ENCODE data around the gene JAKMIP1. TPM values are rescaled to one million over a fixed set of nuclear protein-coding genes. Genes with fewer than 3 reads are reported as not detected.
A peak's percentile ranks its signal among the peaks of the same experiment; 100 is the strongest.
"Not testable (repeated sequence)": the region's sequence is repeated elsewhere in the genome, so short reads cannot be mapped to it uniquely, and the experiment has no call there.

JAKMIP1 gene
- polyA plus RNA-seq, 6 donors from 2014 or later, result not detected

DNA sequence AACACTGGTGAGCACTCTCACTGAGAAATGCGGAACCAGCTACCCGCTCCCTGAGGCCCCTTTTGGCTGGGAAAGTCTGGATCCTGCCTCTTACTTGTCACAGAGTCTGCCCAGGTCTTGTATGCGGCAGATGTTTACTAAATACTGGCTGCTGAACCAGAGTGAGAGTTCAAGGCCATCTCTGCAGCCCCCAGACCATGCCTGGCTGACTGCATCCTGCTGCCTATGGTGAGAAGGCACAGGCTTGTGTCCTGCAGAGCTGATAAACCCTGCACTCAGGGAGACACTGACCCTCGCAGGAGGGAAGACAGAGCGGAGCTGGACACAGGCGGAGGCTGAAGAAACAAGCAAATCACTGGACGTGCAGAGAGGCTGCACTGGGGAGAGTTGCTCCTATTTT, 46.5 kb downstream of the JAKMIP1 start:
- Mint-ChIP-seq H3K4me3 (no peak overlapping the region), H3K4me1 (no peaks in the 10 kb centered on the region), H3K9me3 (no peaks in the 10 kb centered on the region), H3K36me3 (no peaks in the 10 kb centered on the region), H3K27me3 (peaks cover 0 to 23% (median 18%) of the 10 kb centered on the region in 3 donors), H3K27ac (no peak overlapping the region)
- DNase-seq (no peak), ATAC-seq (ENCODE audit: low read depth in 2 of 2) (no peak)

DNA sequence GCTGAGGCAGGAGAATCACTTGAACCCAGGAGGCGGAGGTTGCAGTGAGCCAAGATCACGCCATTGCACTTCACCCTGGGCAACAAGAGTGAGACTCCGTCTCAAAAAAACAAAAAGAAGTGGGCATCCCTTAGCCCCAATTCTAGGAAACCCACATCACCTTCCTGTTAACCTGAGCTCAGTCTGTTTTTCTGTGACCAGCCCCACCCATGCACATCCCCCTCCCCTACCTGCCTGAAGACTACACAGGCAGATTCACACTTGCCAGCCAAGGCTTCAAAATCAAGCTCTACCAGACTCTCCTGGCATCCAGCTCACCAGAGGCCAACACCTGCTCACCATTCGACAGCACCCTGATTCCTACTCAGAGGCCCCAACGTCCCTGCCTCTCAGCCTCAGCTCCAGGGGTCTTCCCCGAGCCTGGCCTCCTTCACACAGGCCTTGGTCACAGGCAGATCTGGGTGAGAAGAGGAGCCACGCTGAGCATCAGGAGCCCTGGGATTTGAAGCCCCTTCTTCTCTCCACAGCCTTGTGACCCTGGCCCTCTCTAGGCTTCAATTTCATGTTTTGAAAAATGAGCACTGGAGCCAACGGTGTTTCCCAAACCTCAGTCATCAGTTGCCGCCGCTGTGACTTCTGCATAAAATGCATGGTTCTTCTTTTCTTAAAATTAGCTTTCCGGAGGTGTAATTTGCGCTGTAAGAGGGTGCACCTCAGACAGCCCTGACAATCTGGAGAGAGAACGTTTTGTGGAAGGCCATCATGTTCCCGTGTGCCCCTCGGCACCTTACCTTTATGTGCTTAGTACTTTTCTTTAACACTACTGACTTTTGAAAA, 47.3 kb downstream of the JAKMIP1 start:
- Mint-ChIP-seq H3K27me3 (peaks cover 0 to 23% (median 18%) of the 10 kb centered on the region in 3 donors), H3K9me3 (no peaks in the 10 kb centered on the region), H3K4me3 (no peak overlapping the region), H3K36me3 (no peaks in the 10 kb centered on the region), H3K4me1 (no peaks in the 10 kb centered on the region), H3K27ac (peak overlapping the region in 1 of 6 donors; percentile 76)
- ATAC-seq (ENCODE audit: low read depth in 2 of 2) (no peak), DNase-seq (no peak)

DNA sequence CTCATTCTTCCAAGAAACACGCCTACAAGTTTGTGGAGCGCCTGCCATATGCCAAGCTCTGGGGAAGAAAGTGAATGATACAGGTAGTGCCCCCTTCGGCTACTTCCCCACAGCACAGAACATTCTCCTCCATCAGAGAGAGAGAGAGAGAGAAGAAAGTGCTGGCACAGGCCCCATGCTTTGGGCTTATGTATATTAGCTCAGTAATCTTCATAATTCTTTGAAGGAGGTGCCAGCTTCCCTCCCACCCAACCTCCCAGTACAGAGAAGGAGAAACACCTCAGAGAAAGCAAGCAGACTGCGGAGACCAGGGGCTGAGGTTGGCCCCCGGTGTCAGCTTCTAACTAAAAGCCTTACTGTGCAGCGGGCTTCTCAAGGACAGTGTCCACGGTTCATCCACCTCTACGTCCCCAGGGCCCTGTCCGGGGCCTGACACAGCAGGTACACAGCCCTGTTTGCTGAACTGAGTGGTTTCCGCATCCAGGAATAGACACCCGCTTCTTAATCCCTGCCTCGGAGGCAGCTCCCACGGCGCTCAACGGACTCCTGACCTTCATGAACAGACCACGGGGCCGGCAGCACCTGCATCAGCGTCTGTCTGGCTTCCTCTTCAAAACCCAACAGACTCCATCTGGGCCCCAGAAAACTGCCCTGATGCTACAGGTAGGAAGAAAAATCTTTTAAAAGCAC, 50.2 kb downstream of the JAKMIP1 start:
- Mint-ChIP-seq H3K27me3 (peaks cover 8 to 29% (median 24%) of the 10 kb centered on the region in 3 donors), H3K4me3 (no peak overlapping the region), H3K9me3 (peaks cover 0 to 14% (median 2%) of the 10 kb centered on the region in 7 donors), H3K27ac (no peak overlapping the region), H3K36me3 (no peaks in the 10 kb centered on the region), H3K4me1 (no peaks in the 10 kb centered on the region)
- no peak for DNase-seq
- ATAC-seq (ENCODE audit: low read depth in 2 of 2), result no peak

- H3K4me3 Mint-ChIP-seq, result no peak overlapping the region
- DNase-seq, result no peak
These were observed 51.7 kb downstream of the JAKMIP1 start for GRCh38 chr4:6148506-6149205.

GRCh38 chr4:6147441-6147840, 52.9 kb downstream of the JAKMIP1 start:
- no peak overlapping the region for H3K4me3 Mint-ChIP-seq
- H3K36me3 Mint-ChIP-seq, result no peaks in the 10 kb centered on the region
- H3K9me3 Mint-ChIP-seq, result peaks cover 1 to 28% (median 7%) of the 10 kb centered on the region in 7 donors
- no peak overlapping the region for H3K27ac Mint-ChIP-seq
- ATAC-seq (ENCODE audit: low read depth in 2 of 2) (no peak), DNase-seq (no peak)
- no peaks in the 10 kb centered on the region for H3K4me1 Mint-ChIP-seq
- peaks cover 8 to 23% (median 22%) of the 10 kb centered on the region in 3 donors for H3K27me3 Mint-ChIP-seq

More at GRCh38 chr4:6148506-6149205, 51.7 kb downstream of the JAKMIP1 start:
- Mint-ChIP-seq H3K27ac (no peak overlapping the region), H3K4me1 (no peaks in the 10 kb centered on the region), H3K27me3 (peaks cover 8 to 23% (median 22%) of the 10 kb centered on the region in 3 donors), H3K36me3 (no peaks in the 10 kb centered on the region), H3K9me3 (peaks cover 1 to 28% (median 5%) of the 10 kb centered on the region in 7 donors)
- no peak for ATAC-seq (ENCODE audit: low read depth in 2 of 2)

DNA sequence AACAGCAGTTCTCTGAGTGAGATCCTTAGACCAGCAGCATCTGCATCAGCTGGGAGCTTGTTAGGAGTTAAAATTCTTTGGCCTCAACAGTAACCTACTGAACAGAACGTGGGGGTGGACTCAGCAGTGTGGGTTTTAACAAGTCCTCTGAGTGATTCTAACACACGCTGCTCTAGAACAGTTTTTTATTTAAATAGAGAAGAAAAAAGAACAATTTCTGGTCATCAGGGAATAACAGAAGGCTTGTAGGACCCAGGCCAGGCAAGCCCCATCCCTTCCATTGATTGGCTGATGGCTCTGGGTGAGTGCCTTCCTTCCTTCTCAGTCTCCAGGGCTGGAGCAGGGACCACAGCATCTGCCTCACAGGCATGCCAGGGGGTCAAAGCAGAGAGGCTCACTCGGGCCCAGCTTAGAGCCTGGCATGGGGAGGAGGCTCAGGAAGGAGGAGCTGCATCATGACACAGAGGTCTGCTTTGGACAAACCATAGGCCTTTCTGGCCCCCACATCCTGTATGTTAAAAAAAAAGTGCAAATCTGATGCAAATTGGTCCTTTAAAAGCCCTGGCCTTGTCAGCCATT, 56.7 kb downstream of the JAKMIP1 start:
- no peaks in the 10 kb centered on the region for H3K4me1 Mint-ChIP-seq
- peaks cover 1 to 28% (median 8%) of the 10 kb centered on the region in 7 donors for H3K9me3 Mint-ChIP-seq
- ATAC-seq (ENCODE audit: low read depth in 2 of 2) (no peak), DNase-seq (no peak)
- no peak overlapping the region for H3K4me3 Mint-ChIP-seq
- no peak overlapping the region for H3K27ac Mint-ChIP-seq
- H3K27me3 Mint-ChIP-seq, result peaks cover 8 to 11% (median 11%) of the 10 kb centered on the region in 3 donors
- H3K36me3 Mint-ChIP-seq, result no peaks in the 10 kb centered on the region

DNA sequence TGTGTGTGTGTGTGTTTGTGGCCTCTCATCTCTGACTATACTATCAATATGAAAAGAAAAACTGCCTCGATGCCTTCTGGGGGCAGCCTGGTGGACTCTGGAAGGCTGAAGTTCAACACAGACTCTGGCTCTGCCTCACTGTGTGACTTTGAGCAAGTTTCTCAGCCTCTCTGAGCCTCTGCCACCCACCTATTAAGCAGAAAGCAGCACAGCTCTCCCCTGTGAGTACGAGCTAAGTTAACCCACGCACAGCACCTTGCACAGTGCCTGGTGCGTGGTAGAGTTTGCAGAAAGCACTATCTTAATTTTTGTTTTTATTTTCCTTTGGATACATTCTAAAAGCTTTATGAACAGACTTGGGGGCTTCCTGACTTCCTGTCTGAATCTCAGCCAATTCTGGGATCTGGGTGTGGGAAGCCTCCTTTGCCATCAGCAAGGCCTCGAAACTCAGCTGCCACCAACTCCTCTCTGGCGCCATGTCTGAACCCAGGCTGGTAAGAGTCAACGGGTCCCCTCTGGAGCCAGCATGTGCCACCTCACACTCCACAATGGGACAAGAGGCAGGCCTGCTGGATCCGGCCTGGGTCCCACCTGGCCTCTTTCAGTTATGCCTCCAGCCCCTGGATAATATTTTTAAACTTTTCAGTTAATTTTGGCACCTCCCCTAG, 57.3 kb downstream of the JAKMIP1 start:
- DNase-seq (no peak), ATAC-seq (ENCODE audit: low read depth in 2 of 2) (no peak)
- H3K4me1 Mint-ChIP-seq, result no peaks in the 10 kb centered on the region
- no peak overlapping the region for H3K4me3 Mint-ChIP-seq
- H3K36me3 Mint-ChIP-seq, result no peaks in the 10 kb centered on the region
- peaks cover 8 to 11% (median 11%) of the 10 kb centered on the region in 3 donors for H3K27me3 Mint-ChIP-seq
- peaks cover 1 to 28% (median 8%) of the 10 kb centered on the region in 7 donors for H3K9me3 Mint-ChIP-seq
- H3K27ac Mint-ChIP-seq, result no peak overlapping the region

DNA sequence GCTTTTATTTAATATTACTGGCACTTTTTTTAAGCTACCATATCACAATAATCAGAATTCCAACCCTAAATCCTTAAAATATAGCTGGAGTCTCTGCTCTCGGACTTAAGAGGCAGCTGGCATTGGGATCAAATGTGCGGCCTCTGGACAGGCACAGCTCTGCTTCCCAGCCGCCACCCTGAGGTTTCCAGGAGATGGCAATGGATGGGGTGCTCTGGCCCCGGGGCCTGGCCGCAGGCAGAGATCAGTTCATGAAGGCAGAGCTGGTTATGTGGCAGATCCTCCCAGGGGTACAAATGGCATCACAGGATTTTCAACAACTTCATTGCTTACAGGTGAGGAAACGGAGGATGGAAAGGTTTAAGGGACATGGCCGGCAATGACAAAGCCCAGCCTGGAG, 57.8 kb downstream of the JAKMIP1 start:
- Mint-ChIP-seq H3K4me1 (no peaks in the 10 kb centered on the region), H3K36me3 (no peaks in the 10 kb centered on the region), H3K27ac (no peak overlapping the region), H3K27me3 (peaks cover 3 to 11% (median 7%) of the 10 kb centered on the region in 3 donors), H3K4me3 (no peak overlapping the region), H3K9me3 (peaks cover 0 to 24% (median 6%) of the 10 kb centered on the region in 7 donors)
- DNase-seq, result no peak
- no peak for ATAC-seq (ENCODE audit: low read depth in 2 of 2)

DNA sequence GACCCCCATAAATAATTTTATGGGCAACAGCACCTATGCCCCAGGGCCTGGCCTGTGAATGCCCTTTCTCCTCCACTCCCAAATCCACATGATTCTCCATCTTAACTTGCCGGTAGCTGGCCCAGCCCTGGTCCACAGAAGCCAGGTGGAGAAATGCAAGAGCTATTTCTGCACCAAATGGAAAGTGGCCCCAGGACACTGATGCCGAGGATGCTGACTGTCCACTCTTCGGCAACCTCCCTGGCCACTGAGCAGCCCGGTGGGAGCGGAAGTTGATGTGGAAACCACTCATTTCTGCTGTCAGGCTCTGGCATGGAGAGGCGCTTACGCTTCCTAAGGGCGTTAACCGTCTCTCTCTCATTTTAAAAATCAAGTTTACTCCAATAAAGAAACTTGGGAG, 58.8 kb downstream of the JAKMIP1 start:
- Mint-ChIP-seq H3K4me1 (no peaks in the 10 kb centered on the region), H3K27me3 (peaks cover 0 to 9% (median 5%) of the 10 kb centered on the region in 3 donors), H3K9me3 (peaks cover 0 to 22% (median 6%) of the 10 kb centered on the region in 7 donors), H3K4me3 (no peak overlapping the region), H3K36me3 (no peaks in the 10 kb centered on the region), H3K27ac (peak overlapping the region in 1 of 6 donors; percentile 37)
- DNase-seq, result no peak
- no peak for ATAC-seq (ENCODE audit: low read depth in 2 of 2)

GRCh38 chr4:6141021-6141420, 59.3 kb downstream of the JAKMIP1 start:
- not testable (repeated sequence) for H3K27me3 Mint-ChIP-seq; ATAC-seq (ENCODE audit: low read depth in 2 of 2); H3K27ac Mint-ChIP-seq; H3K36me3 Mint-ChIP-seq; H3K4me1 Mint-ChIP-seq; H3K4me3 Mint-ChIP-seq; DNase-seq
- H3K9me3 Mint-ChIP-seq, result peaks cover 0 to 22% (median 6%) of the 10 kb centered on the region in 7 donors

GRCh38 chr4:6137747-6138135, 62.6 kb downstream of the JAKMIP1 start:
- no peak overlapping the region for H3K4me3 Mint-ChIP-seq
- H3K27me3 Mint-ChIP-seq, result peaks cover 0 to 5% (median 3%) of the 10 kb centered on the region in 3 donors
- peaks cover 1 to 12% (median 4%) of the 10 kb centered on the region in 7 donors for H3K9me3 Mint-ChIP-seq
- ATAC-seq (ENCODE audit: low read depth in 2 of 2), result no peak
- H3K36me3 Mint-ChIP-seq, result no peaks in the 10 kb centered on the region
- no peaks in the 10 kb centered on the region for H3K4me1 Mint-ChIP-seq
- DNase-seq, result no peak
- H3K27ac Mint-ChIP-seq, result no peak overlapping the region

GRCh38 chr4:6137027-6137746, 63.2 kb downstream of the JAKMIP1 start:
- no peak for ATAC-seq (ENCODE audit: low read depth in 2 of 2)
- Mint-ChIP-seq H3K4me3 (no peak overlapping the region), H3K4me1 (no peaks in the 10 kb centered on the region), H3K27me3 (peaks cover 0 to 5% (median 3%) of the 10 kb centered on the region in 3 donors), H3K27ac (no peak overlapping the region), H3K36me3 (no peaks in the 10 kb centered on the region), H3K9me3 (peaks cover 1 to 12% (median 4%) of the 10 kb centered on the region in 7 donors)
- no peak for DNase-seq

All from naive B cell (primary cell).